Activated naive CD4-positive, alpha-beta T cell treated with anti-CD3 and anti-CD28 coated beads, Interleukin-2, amount 10 ng/mL, durations not matched to agents 7 days and 5 days (primary cell): ENCODE data around the gene PACRG.
"Not testable (repeated sequence)": the region's sequence is repeated elsewhere in the genome, so short reads cannot be mapped to it uniquely, and the experiment has no call there.

ENCODE experiments used
- CTCF ChIA-PET: fragments of 350-600 bp; sonication (Branson Sonifier 250); formaldehyde crosslinking; loops from one replicate; lab custom pipeline; 2021; ENCODE audit warnings: antibody characterized with exemption; lab: Charles Lee
- DNase-seq: peaks from one replicate; pipeline ENCODE4 v3.0.0-alpha.2; 2020
- H3K27ac Mint-ChIP-seq: one replicate; pipeline ENCODE4 v1.8.0; 2021; ENCODE audit warnings: mild to moderate bottlenecking, moderate library complexity, mixed read lengths
- H3K27me3 Mint-ChIP-seq: one replicate; pipeline ENCODE4 v1.8.0; 2021; ENCODE audit warnings: mild to moderate bottlenecking, mixed read lengths
- H3K36me3 Mint-ChIP-seq: one replicate; pipeline ENCODE4 v1.8.0; 2021; ENCODE audit warnings: mixed read lengths
- H3K4me1 Mint-ChIP-seq: one replicate; pipeline ENCODE4 v1.8.0; 2021; ENCODE audit warnings: mixed read lengths
- H3K4me3 Mint-ChIP-seq: one replicate; pipeline ENCODE4 v1.8.0; 2021; ENCODE audit warnings: mild to moderate bottlenecking, moderate library complexity, mixed read lengths
- H3K9me3 Mint-ChIP-seq: one replicate; pipeline ENCODE4 v1.8.0; 2021; ENCODE audit warnings: mixed read lengths

Gene PACRG

GRCh38 chr6:162973151-162973872, 245.5 kb downstream of the PACRG start:
- no peak overlapping the region for H3K27ac Mint-ChIP-seq
- no peaks in the 10 kb centered on the region for H3K27me3 Mint-ChIP-seq
- peaks cover 29% of the 10 kb centered on the region for H3K9me3 Mint-ChIP-seq
- H3K4me1 Mint-ChIP-seq: no peaks in the 10 kb centered on the region
- H3K4me3 Mint-ChIP-seq: no peak overlapping the region
- no peak for DNase-seq
- CTCF ChIA-PET: no interaction called here
- H3K36me3 Mint-ChIP-seq: no peaks in the 10 kb centered on the region

DNA sequence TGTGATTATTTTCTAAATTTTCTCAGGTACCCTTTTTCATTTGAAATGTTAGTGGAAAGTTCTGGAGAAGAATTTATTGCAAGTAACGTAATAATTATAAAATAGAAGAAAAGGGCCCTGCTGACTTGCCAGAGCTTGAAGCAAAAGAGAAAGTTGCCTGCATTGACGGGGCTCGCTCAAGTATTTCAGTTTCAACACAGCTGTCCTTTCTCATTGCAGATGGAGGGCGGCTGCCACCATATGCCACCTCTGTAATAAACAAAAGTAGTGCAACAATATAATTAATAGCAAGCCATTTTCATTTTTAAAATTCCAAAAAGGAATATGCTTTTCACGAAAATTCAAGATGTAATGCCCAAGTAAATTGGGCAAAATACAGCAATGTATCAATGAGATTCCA, 246.2 kb downstream of the PACRG start:
- H3K36me3 Mint-ChIP-seq: no peaks in the 10 kb centered on the region
- no peak overlapping the region for H3K4me3 Mint-ChIP-seq
- no peaks in the 10 kb centered on the region for H3K27me3 Mint-ChIP-seq
- peaks cover 29% of the 10 kb centered on the region for H3K9me3 Mint-ChIP-seq
- CTCF ChIA-PET: no interaction called here
- H3K4me1 Mint-ChIP-seq: no peaks in the 10 kb centered on the region
- no peak for DNase-seq
- no peak overlapping the region for H3K27ac Mint-ChIP-seq

DNA sequence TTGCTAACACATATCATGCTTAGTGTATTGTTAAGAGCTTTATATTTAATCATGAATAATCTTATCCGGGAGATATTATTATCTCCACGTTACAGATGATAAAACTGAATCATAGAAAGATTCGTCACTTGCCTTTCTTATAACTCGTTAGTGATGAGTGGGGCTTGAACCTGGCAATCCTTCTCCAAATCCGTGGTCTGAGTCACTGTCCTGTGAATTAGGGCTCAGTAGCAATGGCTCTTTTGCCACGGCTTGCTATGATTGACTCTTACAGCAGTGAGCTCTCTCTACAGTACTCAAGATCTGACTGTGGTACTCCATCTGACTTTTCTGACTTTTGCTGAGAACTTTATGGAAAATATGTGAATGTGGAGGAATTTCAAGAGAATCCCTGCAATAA, 246.9 kb downstream of the PACRG start:
- no peak overlapping the region for H3K27ac Mint-ChIP-seq
- H3K4me3 Mint-ChIP-seq: no peak overlapping the region
- CTCF ChIA-PET: no interaction called here
- no peaks in the 10 kb centered on the region for H3K36me3 Mint-ChIP-seq
- no peaks in the 10 kb centered on the region for H3K4me1 Mint-ChIP-seq
- no peak for DNase-seq
- H3K9me3 Mint-ChIP-seq: peaks cover 22% of the 10 kb centered on the region
- H3K27me3 Mint-ChIP-seq: no peaks in the 10 kb centered on the region

- Mint-ChIP-seq H3K9me3 (peaks cover 17% of the 10 kb centered on the region), H3K27me3 (no peaks in the 10 kb centered on the region), H3K4me1 (no peaks in the 10 kb centered on the region), H3K27ac (no peak overlapping the region), H3K36me3 (no peaks in the 10 kb centered on the region), H3K4me3 (no peak overlapping the region)
- no peak for DNase-seq
- CTCF ChIA-PET: no interaction called here
Measured at GRCh38 chr6:162976141-162976540, 248.4 kb downstream of the PACRG start.

GRCh38 chr6:162983234-162983633, 255.5 kb downstream of the PACRG start:
- H3K4me1 Mint-ChIP-seq, H3K27ac Mint-ChIP-seq, CTCF ChIA-PET, H3K4me3 Mint-ChIP-seq, H3K36me3 Mint-ChIP-seq, H3K27me3 Mint-ChIP-seq, DNase-seq: not testable (repeated sequence)
- peaks cover 17% of the 10 kb centered on the region for H3K9me3 Mint-ChIP-seq

DNA sequence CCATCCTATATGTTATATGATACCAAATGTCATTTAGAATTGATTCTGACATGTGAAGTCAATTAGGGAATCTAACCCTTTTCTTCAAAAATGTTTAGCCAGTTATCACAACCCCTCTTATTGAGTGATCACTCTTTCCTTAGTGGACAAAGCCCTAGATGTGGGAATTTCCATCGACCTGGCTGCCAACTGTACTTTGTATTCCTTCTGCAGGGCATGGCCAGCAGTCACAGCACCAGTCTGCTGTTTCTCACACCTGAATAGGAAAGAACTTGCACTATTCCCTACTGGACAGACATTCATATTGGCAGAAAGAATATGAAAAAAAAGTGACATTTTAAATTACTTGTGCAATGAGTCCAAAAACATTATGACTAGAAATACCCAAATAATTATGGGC, 271.0 kb downstream of the PACRG start:
- no peak overlapping the region for H3K4me3 Mint-ChIP-seq
- H3K9me3 Mint-ChIP-seq: peaks cover 14% of the 10 kb centered on the region
- H3K27me3 Mint-ChIP-seq: no peaks in the 10 kb centered on the region
- no peak for DNase-seq
- no peaks in the 10 kb centered on the region for H3K36me3 Mint-ChIP-seq
- H3K4me1 Mint-ChIP-seq: peaks cover 12% of the 10 kb centered on the region
- CTCF ChIA-PET: no interaction called here
- H3K27ac Mint-ChIP-seq: no peak overlapping the region

GRCh38 chr6:162999575-163000285, 272.0 kb downstream of the PACRG start:
- CTCF ChIA-PET: no interaction called here
- peaks cover 12% of the 10 kb centered on the region for H3K4me1 Mint-ChIP-seq
- H3K27ac Mint-ChIP-seq: no peak overlapping the region
- no peak overlapping the region for H3K4me3 Mint-ChIP-seq
- peaks cover 17% of the 10 kb centered on the region for H3K9me3 Mint-ChIP-seq
- H3K27me3 Mint-ChIP-seq: no peaks in the 10 kb centered on the region
- no peaks in the 10 kb centered on the region for H3K36me3 Mint-ChIP-seq
- no peak for DNase-seq

DNA sequence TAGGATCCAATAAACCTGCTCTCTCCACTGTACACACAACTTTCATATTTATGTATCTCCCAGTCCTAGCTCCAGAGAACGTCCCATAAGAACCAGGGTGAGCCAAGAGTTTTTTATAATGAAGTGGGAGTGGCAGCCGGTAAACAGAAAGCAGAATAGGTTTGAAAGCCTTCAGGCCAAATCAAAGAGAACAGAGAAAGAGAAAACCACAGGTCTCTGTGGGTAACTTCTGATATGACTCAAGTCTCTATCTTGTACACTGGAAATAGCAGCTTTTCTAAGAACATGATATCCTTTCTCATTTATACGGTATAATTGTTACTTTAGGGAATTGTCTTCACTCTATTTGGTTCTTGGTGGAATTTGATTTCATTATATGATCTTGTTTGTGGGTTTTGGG, 273.6 kb downstream of the PACRG start:
- no peaks in the 10 kb centered on the region for H3K36me3 Mint-ChIP-seq
- no peak overlapping the region for H3K4me3 Mint-ChIP-seq
- peaks cover 11% of the 10 kb centered on the region for H3K9me3 Mint-ChIP-seq
- peaks cover 12% of the 10 kb centered on the region for H3K4me1 Mint-ChIP-seq
- CTCF ChIA-PET: no interaction called here
- H3K27ac Mint-ChIP-seq: no peak overlapping the region
- no peak for DNase-seq
- no peaks in the 10 kb centered on the region for H3K27me3 Mint-ChIP-seq

DNA sequence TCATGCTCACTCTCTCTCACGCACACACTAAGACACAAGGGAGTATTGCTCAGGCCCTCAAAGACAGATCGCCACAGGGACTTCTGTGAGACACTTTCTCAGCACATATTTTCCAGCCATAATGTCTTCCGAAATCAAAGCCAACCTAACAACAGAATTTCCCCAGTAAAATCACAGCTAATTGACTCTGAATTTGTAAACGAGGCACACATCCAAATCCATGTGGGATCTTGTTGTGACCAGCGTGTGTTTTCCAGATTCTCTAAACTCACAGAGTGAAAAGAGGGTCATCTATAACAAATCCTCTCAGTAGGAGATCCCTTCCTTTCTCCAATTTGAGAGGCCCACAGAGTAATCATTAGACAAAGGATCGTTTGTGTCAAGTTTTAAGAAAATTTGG, 280.4 kb downstream of the PACRG start:
- Mint-ChIP-seq H3K4me3 (no peak overlapping the region), H3K4me1 (no peaks in the 10 kb centered on the region), H3K9me3 (peaks cover 7% of the 10 kb centered on the region), H3K36me3 (no peaks in the 10 kb centered on the region), H3K27ac (no peak overlapping the region), H3K27me3 (no peaks in the 10 kb centered on the region)
- DNase-seq: no peak
- CTCF ChIA-PET: no interaction called here

DNA sequence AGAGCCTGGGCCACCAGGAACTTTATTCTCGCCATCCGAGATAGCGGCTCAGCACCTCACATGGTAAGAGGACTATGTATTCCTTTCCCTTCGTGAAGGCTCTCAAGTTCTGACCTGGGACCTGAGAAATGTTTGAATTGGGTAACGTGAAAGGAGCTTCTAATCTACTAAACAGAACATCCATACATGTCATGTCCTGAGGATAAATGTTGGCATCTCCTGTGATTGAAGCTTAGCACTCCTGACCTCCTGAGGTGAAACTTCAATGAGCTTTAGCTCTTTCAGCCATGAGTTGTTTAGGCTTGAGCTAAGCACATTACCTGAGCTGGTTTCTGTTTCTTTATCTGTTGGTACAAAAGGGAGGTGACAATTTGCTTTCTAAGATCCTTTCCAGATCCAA, 280.9 kb downstream of the PACRG start:
- CTCF ChIA-PET: no interaction called here
- H3K4me1 Mint-ChIP-seq: no peaks in the 10 kb centered on the region
- no peak overlapping the region for H3K4me3 Mint-ChIP-seq
- no peak for DNase-seq
- no peaks in the 10 kb centered on the region for H3K36me3 Mint-ChIP-seq
- no peak overlapping the region for H3K27ac Mint-ChIP-seq
- H3K27me3 Mint-ChIP-seq: no peaks in the 10 kb centered on the region
- peaks cover 6% of the 10 kb centered on the region for H3K9me3 Mint-ChIP-seq

- CTCF ChIA-PET: no interaction called here
- peaks cover 3% of the 10 kb centered on the region for H3K9me3 Mint-ChIP-seq
Measured at GRCh38 chr6:163010145-163010544, 282.4 kb downstream of the PACRG start.

DNA sequence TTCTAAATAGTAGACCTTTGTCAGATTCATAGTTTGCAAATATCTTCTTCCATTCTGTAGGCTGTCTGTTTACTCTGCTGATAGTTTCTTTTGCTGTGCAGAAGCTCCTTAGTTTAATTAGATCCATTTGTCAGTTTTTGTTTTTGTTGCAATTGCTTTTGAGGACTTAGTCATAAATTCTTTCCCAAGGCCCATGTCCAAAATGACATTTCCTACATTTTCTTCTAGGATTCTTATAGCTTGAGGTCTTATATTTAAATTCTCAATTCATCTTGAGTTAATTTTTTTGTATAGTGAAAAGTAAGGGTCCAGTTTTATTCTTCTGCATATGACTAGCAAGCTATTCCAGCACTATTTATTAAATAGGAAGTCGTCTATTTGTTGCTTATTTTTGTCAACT, 287.0 kb downstream of the PACRG start:
- H3K27me3 Mint-ChIP-seq: no peaks in the 10 kb centered on the region
- CTCF ChIA-PET: no interaction called here
- no peaks in the 10 kb centered on the region for H3K36me3 Mint-ChIP-seq
- no peak for DNase-seq
- no peaks in the 10 kb centered on the region for H3K4me1 Mint-ChIP-seq
- no peak overlapping the region for H3K4me3 Mint-ChIP-seq
- no peaks in the 10 kb centered on the region for H3K9me3 Mint-ChIP-seq
- no peak overlapping the region for H3K27ac Mint-ChIP-seq

More at GRCh38 chr6:163010145-163010544, 282.4 kb downstream of the PACRG start:
- H3K27me3 Mint-ChIP-seq: no peaks in the 10 kb centered on the region
- no peaks in the 10 kb centered on the region for H3K4me1 Mint-ChIP-seq
- no peak for DNase-seq
- no peaks in the 10 kb centered on the region for H3K36me3 Mint-ChIP-seq
- H3K27ac Mint-ChIP-seq: no peak overlapping the region
- no peak overlapping the region for H3K4me3 Mint-ChIP-seq

DNA sequence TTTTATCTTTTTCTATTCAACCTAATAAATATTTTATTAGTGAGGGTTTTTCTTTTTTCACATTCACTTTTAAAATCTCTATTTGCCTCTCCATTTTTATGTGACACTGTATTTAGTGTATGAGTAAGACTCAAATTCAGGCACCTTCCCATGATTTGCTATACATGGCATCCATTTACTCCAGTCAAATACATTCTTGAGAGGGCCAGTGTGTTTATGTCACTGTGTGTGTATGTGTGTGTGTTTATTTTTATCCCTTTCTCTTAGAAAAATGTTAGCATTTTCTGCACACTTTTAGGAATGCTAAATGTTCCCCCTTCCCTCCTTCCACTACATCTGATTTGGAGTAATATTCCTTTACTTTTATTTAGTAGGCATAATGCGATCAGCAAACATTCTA, 290.0 kb downstream of the PACRG start:
- H3K36me3 Mint-ChIP-seq: no peaks in the 10 kb centered on the region
- H3K27ac Mint-ChIP-seq: no peak overlapping the region
- peaks cover 10% of the 10 kb centered on the region for H3K9me3 Mint-ChIP-seq
- CTCF ChIA-PET: no interaction called here
- no peak overlapping the region for H3K4me3 Mint-ChIP-seq
- no peak for DNase-seq
- no peaks in the 10 kb centered on the region for H3K27me3 Mint-ChIP-seq
- H3K4me1 Mint-ChIP-seq: no peaks in the 10 kb centered on the region

DNA sequence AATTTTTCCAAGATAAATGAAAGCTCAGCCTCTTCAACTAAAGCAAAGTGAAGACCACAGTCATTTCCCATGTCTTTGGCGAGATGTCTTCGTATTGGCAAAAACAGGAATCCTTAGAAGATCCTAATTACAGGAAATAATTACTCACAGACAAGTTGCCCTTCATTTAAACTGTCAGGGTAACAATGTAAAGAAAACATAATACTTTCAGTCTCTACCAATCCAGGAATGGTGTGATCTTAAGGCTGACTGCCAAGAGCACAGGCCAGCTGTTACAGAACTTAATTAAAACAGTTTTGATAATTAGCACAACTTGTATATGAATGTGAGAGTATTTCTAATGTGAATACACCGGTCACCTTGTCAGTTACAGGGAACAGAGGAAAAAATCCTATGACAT, 292.2 kb downstream of the PACRG start:
- CTCF ChIA-PET: no interaction called here

DNA sequence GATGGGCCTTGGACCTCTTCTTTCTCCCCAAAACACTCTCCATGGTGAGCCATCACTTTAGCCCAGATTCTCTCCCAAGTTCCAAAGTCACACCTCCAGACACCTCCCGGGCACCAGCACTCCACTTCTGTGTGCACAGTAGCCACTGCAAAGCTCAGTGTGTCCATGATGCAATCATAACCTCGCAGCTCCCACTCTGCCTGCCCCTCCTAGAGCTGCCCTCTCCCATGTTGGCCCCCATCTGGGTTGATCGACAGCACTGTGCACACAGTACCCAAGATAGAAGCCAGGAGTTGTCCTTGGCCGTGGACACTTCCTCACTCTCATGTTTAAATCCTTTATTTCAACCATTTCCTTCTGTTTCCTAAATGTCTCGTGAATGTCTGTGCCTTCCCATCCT, 293.3 kb downstream of the PACRG start:
- DNase-seq: no peak
- no peaks in the 10 kb centered on the region for H3K36me3 Mint-ChIP-seq
- H3K4me3 Mint-ChIP-seq: no peak overlapping the region
- H3K4me1 Mint-ChIP-seq: no peaks in the 10 kb centered on the region
- no peak overlapping the region for H3K27ac Mint-ChIP-seq
- peaks cover 27% of the 10 kb centered on the region for H3K9me3 Mint-ChIP-seq
- no peaks in the 10 kb centered on the region for H3K27me3 Mint-ChIP-seq
- CTCF ChIA-PET: no interaction called here

More for the DNA sequence above, 292.2 kb downstream of the PACRG start:
- DNase-seq: no peak
- no peak overlapping the region for H3K4me3 Mint-ChIP-seq
- H3K27me3 Mint-ChIP-seq: no peaks in the 10 kb centered on the region
- H3K36me3 Mint-ChIP-seq: no peaks in the 10 kb centered on the region
- H3K27ac Mint-ChIP-seq: no peak overlapping the region
- H3K9me3 Mint-ChIP-seq: peaks cover 22% of the 10 kb centered on the region
- no peaks in the 10 kb centered on the region for H3K4me1 Mint-ChIP-seq
